Caco-2 (cell line): Measurements from ENCODE around the gene MBD3. TPM values are rescaled to one million over a fixed set of nuclear protein-coding genes. Genes with fewer than 3 reads are reported as not detected.

Experiments used
- BruUV-seq: library from RNA; stranded (reverse); fragments of 400-500 nt; replicated peaks from 2 replicates; lab custom pipeline; 2021; lab: Mats Ljungman, UMichigan
- CTCF ChIA-PET: fragments of 300-600 bp; sonication (Branson Sonifier 250); formaldehyde crosslinking; loops from one replicate; lab custom pipeline; 2022; ENCODE audit warnings: antibody characterized with exemption; lab: Charles Lee
- POLR2A ChIA-PET: fragments of 300-600 bp; sonication (Branson Sonifier 250); formaldehyde crosslinking; loops from one replicate; lab custom pipeline; 2022; ENCODE audit warnings: antibody characterized with exemption; lab: Charles Lee
- DNase-seq, 2 experiments: peaks; one replicate each; pipeline versions ENCODE4 v3.0.0 to v3.0.0-alpha.2; 2020 to 2022
- H3K27me3 ChIP-seq: replicated peaks from 2 replicates; pipeline ENCODE4 v1.6.0; 2011; ENCODE audit warnings: low read length; ENCODE audit not compliant: control insufficient read depth, insufficient read depth
- H3K36me3 ChIP-seq: 2 replicates; pipeline ENCODE4 v1.5.1; 2011; ENCODE audit warnings: low read length; ENCODE audit not compliant: control insufficient read depth, insufficient read depth
- H3K4me1 ChIP-seq: fragments of 250-450 bp; sonication (Bioruptor Pico); 2 replicates; pipeline ENCODE4 v1.5.1; 2020; ENCODE audit warnings: mild to moderate bottlenecking
- H3K4me3 ChIP-seq: 2 replicates; pipeline ENCODE4 v1.5.1; 2011; ENCODE audit warnings: low read depth, mild to moderate bottlenecking, control low read depth, low read length
- H3K9me3 ChIP-seq: fragments of 250-450 bp; sonication (Bioruptor Pico); 2 replicates; pipeline ENCODE4 v1.5.1; 2020; ENCODE audit warnings: mild to moderate bottlenecking, moderate library complexity
- H3K27ac Mint-ChIP-seq: one replicate; pipeline ENCODE4 v1.8.0; 2022; ENCODE audit warnings: mixed read lengths; ENCODE audit not compliant: unreplicated experiment
- H3K27me3 Mint-ChIP-seq: one replicate; pipeline ENCODE4 v1.8.0; 2022; ENCODE audit warnings: mixed read lengths; ENCODE audit not compliant: insufficient read depth, unreplicated experiment
- H3K36me3 Mint-ChIP-seq: one replicate; pipeline ENCODE4 v1.8.0; 2022; ENCODE audit warnings: mild to moderate bottlenecking, mixed read lengths; ENCODE audit not compliant: insufficient read depth, unreplicated experiment
- H3K4me1 Mint-ChIP-seq: one replicate; pipeline ENCODE4 v1.8.0; 2022; ENCODE audit warnings: low read depth, mixed read lengths; ENCODE audit not compliant: unreplicated experiment
- H3K4me3 Mint-ChIP-seq: one replicate; pipeline ENCODE4 v1.8.0; 2022; ENCODE audit warnings: mild to moderate bottlenecking, moderate library complexity, mixed read lengths; ENCODE audit not compliant: unreplicated experiment
- H3K9me3 Mint-ChIP-seq: one replicate; pipeline ENCODE4 v1.8.0; 2022; ENCODE audit warnings: mixed read lengths; ENCODE audit not compliant: unreplicated experiment
- CTCF ChIP-seq, 2 experiments: fragments of 200-600 bp in 1 of 2; IDR thresholded peaks; 1 replicate in 1 of 2; 2 replicates in 1 of 2; pipeline versions ENCODE4 v1.5.1 to v1.8.0; 2011 to 2022; ENCODE audit warnings: antibody characterized with exemption in 1 of 2, control low read depth in 1 of 2, inconsistent platforms in 1 of 2, low read depth in 1 of 2, low read length in 1 of 2, mild to moderate bottlenecking in 1 of 2, moderate library complexity in 1 of 2; ENCODE audit not compliant: insufficient read depth in 1 of 2, severe bottlenecking in 1 of 2, unreplicated experiment in 1 of 2
- intact Hi-C: fragments of 100-400 bp; cut with micrococcal nuclease; formaldehyde crosslinking; loops from one replicate; pipeline ENCODE4 v1.10.0; 2022; ENCODE audit not compliant: unreplicated experiment
- total RNA-seq: library from RNA; stranded (reverse); gene quantifications from 2 replicates; pipeline ENCODE4 v1.2.3, GENCODE V29; 2022

Gene MBD3
- total RNA-seq, 1 experiment from 2014 or later = 89.3 TPM

- no peak overlapping the region for H3K4me3 Mint-ChIP-seq
- H3K27me3 Mint-ChIP-seq = no peaks in the 10 kb centered on the region
- H3K36me3 Mint-ChIP-seq = peaks cover 60% of the 10 kb centered on the region
- H3K4me3 ChIP-seq = no peak overlapping the region
- no peaks in the 10 kb centered on the region for H3K36me3 ChIP-seq
- no peaks in the 10 kb centered on the region for H3K4me1 Mint-ChIP-seq
- no peak for DNase-seq
- intact Hi-C loops = no loop called here
- CTCF ChIA-PET = no interaction called here
- no peaks in the 10 kb centered on the region for H3K27me3 ChIP-seq
- TF ChIP-seq CTCF (IDR thresholded peaks at IDR 0.05; ENCODE audit: insufficient read depth in 1 of 2, low read depth in 1 of 2, low read length in 1 of 2, severe bottlenecking in 1 of 2, unreplicated experiment in 1 of 2) = no peak
- H3K9me3 Mint-ChIP-seq = no peaks in the 10 kb centered on the region
- no peaks in the 10 kb centered on the region for H3K4me1 ChIP-seq
- no peaks in the 10 kb centered on the region for H3K9me3 ChIP-seq
- POLR2A ChIA-PET = no interaction called here
- no peak overlapping the region for H3K27ac Mint-ChIP-seq
- BruUV-seq = no TSS peak
Observed at GRCh38 chr19:1580382-1580781, 12.3 kb downstream of the MBD3 start.

GRCh38 chr19:1579222-1579621, 13.4 kb downstream of the MBD3 start:
- H3K9me3 ChIP-seq = no peaks in the 10 kb centered on the region
- TF ChIP-seq CTCF (IDR thresholded peaks at IDR 0.05; ENCODE audit: insufficient read depth in 1 of 2, low read depth in 1 of 2, low read length in 1 of 2, severe bottlenecking in 1 of 2, unreplicated experiment in 1 of 2) = no peak
- intact Hi-C loops = no loop called here
- Mint-ChIP-seq H3K4me3 (no peak overlapping the region), H3K9me3 (no peaks in the 10 kb centered on the region), H3K27ac (no peak overlapping the region), H3K36me3 (peaks cover 56% of the 10 kb centered on the region), H3K27me3 (no peaks in the 10 kb centered on the region), H3K4me1 (no peaks in the 10 kb centered on the region)
- H3K27me3 ChIP-seq = no peaks in the 10 kb centered on the region
- no peak for DNase-seq
- no peak overlapping the region for H3K4me3 ChIP-seq
- CTCF ChIA-PET = no interaction called here
- POLR2A ChIA-PET = interaction anchor here (0.6 kb wide), 1 partner anchor 235 kb away, joined by 4 read pairs; no protein-coding TSS in a partner anchor
- no peaks in the 10 kb centered on the region for H3K4me1 ChIP-seq
- H3K36me3 ChIP-seq = no peaks in the 10 kb centered on the region
- BruUV-seq = no TSS peak

- no peaks in the 10 kb centered on the region for H3K27me3 Mint-ChIP-seq
- Histone ChIP-seq H3K36me3 (no peaks in the 10 kb centered on the region), H3K27me3 (no peaks in the 10 kb centered on the region), H3K4me1 (no peaks in the 10 kb centered on the region), H3K4me3 (no peak overlapping the region), H3K9me3 (no peaks in the 10 kb centered on the region)
- H3K9me3 Mint-ChIP-seq = no peaks in the 10 kb centered on the region
- H3K4me3 Mint-ChIP-seq = no peak overlapping the region
- TF ChIP-seq CTCF (IDR thresholded peaks at IDR 0.05; ENCODE audit: insufficient read depth in 1 of 2, low read depth in 1 of 2, low read length in 1 of 2, severe bottlenecking in 1 of 2, unreplicated experiment in 1 of 2) = no peak
- POLR2A ChIA-PET = no interaction called here
- H3K27ac Mint-ChIP-seq = no peak overlapping the region
- no peak for DNase-seq
- CTCF ChIA-PET = no interaction called here
- no TSS peak for BruUV-seq
- no peaks in the 10 kb centered on the region for H3K4me1 Mint-ChIP-seq
- intact Hi-C loops = no loop called here
- H3K36me3 Mint-ChIP-seq = peaks cover 47% of the 10 kb centered on the region
Observed at GRCh38 chr19:1577929-1578618, 14.6 kb downstream of the MBD3 start.
